GM21515 (cell line): Measurements from ENCODE around the gene PROM1.

Source experiments
- ATAC-seq: cut with Tn5 transposase; IDR thresholded peaks from one replicate; pipeline ENCODE4 v1.9.1; 2021; ENCODE audit not compliant: unreplicated experiment

PROM1 gene

GRCh38 chr4:16110661-16111290, 27.0 kb upstream of the PROM1 start:
- no peak for ATAC-seq

- ATAC-seq, result no peak
Measured at GRCh38 chr4:16110199-16110598, 26.4 kb upstream of the PROM1 start.

- no peak for ATAC-seq
Measured at GRCh38 chr4:16109256-16109655, 25.4 kb upstream of the PROM1 start.

GRCh38 chr4:16106956-16107355, 23.1 kb upstream of the PROM1 start:
- ATAC-seq, result no peak

- no peak for ATAC-seq
Measured at GRCh38 chr4:16104520-16104919, 20.7 kb upstream of the PROM1 start.

GRCh38 chr4:16102356-16102755, 18.5 kb upstream of the PROM1 start:
- ATAC-seq, result no peak

- ATAC-seq, result no peak
Measured at GRCh38 chr4:16100833-16101232, 17.0 kb upstream of the PROM1 start.

- ATAC-seq, result no peak
Measured at GRCh38 chr4:16092682-16093319, 9.0 kb upstream of the PROM1 start.

GRCh38 chr4:16090096-16090705, 6.4 kb upstream of the PROM1 start:
- ATAC-seq, result no peak

- ATAC-seq, result no peak
Measured at GRCh38 chr4:16089156-16089555, 5.3 kb upstream of the PROM1 start.

GRCh38 chr4:16088601-16089000, 4.8 kb upstream of the PROM1 start:
- ATAC-seq, result no peak

- ATAC-seq, result peak; percentile 80
Measured at GRCh38 chr4:16085822-16086221, 2.0 kb upstream of the PROM1 start.

GRCh38 chr4:16082426-16083240, 1.2 kb downstream of the PROM1 start:
- no peak for ATAC-seq

GRCh38 chr4:16082041-16082425, 1.8 kb downstream of the PROM1 start:
- no peak for ATAC-seq

- peak; percentile 65 for ATAC-seq
Measured at GRCh38 chr4:16079046-16079445, 4.8 kb downstream of the PROM1 start.

- no peak for ATAC-seq
Measured at GRCh38 chr4:16078195-16078760, 5.5 kb downstream of the PROM1 start.

GRCh38 chr4:16077786-16078185, 6.0 kb downstream of the PROM1 start:
- ATAC-seq, result no peak

GRCh38 chr4:16075975-16076757, 7.7 kb downstream of the PROM1 start:
- ATAC-seq, result no peak

- ATAC-seq, result no peak
Measured at GRCh38 chr4:16075061-16075460, 8.8 kb downstream of the PROM1 start.

GRCh38 chr4:16072168-16072567, 11.7 kb downstream of the PROM1 start:
- no peak for ATAC-seq

GRCh38 chr4:16070203-16070602, 13.6 kb downstream of the PROM1 start:
- ATAC-seq, result no peak
